Measurements from ENCODE around the gene R3HDM4. TPM values are rescaled to one million over a fixed set of nuclear protein-coding genes. Genes with fewer than 3 reads are reported as not detected.
"Not testable (repeated sequence)": the region's sequence is repeated elsewhere in the genome, so short reads cannot be mapped to it uniquely, and the experiment has no call there.

The R3HDM4 gene
- total RNA-seq: 10 to 100 TPM; 19.5 to 30.4 TPM

DNA sequence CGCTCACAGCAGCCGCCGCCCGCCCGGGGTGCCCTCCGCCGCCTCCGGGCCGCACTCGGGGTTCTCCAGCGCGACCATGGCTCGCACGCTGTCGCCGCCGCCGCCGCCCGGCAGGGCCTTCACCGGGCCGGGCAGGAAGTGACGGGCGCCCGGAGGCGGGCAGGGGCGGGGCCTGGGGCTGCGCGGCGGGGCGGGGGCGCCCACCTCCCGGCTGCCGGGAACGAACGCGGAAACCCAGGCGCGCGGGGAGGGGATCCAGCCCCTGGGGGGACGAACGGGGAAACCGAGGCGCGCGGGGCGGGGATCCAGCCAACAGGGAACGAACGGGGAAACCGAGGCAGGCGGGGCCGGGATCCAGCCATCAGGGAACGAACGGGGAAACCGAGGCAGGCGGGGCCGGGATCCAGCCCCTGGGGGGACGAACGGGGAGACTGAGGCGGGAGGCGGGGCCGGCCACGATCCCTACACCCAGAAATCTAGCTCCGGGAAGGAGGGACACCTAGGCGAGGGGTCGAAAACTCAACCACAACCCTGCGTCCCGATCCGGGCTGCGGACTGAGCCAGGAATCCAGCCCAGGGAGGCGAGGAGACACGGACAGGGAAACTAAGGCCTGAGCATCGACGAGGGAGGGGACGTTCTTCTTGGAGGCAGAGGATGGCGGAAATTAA is at the start of gene R3HDM4:
Gene R3HDM4 (minus strand): TSS at position 140 of the 669 bp plus-strand sequence. CDS start 62 bp downstream, at position 78.
- no peaks in the 10 kb centered on the region for H3K9me3 ChIP-seq
- peak within 1 kb of the TSS; percentile 87 to 94 for H3K4me3 ChIP-seq
- no peaks in the 10 kb centered on the region for H3K36me3 ChIP-seq
- peaks cover 0 to 13% of the 10 kb centered on the region in 2 donors for H3K27me3 ChIP-seq
- H3K4me1 ChIP-seq: peaks cover 0 to 24% of the 10 kb centered on the region in 2 donors
- TF ChIP-seq, protein P1, sequence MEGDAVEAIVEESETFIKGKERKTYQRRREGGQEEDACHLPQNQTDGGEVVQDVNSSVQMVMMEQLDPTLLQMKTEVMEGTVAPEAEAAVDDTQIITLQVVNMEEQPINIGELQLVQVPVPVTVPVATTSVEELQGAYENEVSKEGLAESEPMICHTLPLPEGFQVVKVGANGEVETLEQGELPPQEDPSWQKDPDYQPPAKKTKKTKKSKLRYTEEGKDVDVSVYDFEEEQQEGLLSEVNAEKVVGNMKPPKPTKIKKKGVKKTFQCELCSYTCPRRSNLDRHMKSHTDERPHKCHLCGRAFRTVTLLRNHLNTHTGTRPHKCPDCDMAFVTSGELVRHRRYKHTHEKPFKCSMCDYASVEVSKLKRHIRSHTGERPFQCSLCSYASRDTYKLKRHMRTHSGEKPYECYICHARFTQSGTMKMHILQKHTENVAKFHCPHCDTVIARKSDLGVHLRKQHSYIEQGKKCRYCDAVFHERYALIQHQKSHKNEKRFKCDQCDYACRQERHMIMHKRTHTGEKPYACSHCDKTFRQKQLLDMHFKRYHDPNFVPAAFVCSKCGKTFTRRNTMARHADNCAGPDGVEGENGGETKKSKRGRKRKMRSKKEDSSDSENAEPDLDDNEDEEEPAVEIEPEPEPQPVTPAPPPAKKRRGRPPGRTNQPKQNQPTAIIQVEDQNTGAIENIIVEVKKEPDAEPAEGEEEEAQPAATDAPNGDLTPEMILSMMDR (IDR thresholded peaks at IDR 0.05): no peak
- peak; percentile 68 for DNase-seq (ENCODE audit: low spot score)
- H3K27ac ChIP-seq: peak within 1 kb of the TSS; percentile 79 to 93

DNA sequence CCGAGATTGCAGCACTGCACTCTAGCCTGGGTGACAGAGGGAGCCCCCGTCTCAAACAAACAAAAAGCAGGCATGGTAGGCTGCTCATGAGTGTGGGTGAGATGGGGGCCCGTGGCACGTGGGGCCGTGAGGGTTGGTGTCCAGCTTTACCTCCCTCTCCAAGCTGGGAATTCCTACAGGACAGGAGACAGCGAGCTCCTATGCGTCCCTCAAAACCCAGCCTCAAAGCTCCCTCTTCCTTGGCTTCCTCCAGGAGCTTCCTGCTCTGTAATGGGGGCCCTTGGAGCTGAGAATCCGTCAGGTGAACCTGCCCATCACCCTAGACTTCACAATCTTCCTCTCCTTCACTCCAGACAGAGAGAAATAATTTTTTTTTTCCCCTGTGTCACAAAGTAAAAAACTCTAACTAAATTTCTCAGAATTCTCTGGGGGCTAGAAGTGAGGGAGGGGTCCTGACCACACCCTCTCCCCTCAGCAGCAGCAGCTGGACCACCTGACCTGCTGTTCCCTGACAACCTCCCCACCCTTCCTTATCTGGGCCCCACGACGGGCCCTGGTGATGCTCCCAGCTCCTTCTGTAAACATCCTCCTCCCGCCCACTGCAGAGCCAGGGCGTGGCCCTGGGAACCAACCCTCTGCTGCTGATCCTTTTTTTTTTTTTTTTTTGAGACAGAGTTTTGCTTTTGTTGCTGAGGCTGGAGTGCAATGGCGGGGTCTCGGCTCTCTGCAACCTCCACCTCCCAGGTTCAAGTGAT is 49.0 kb upstream of the R3HDM4 start:
- Histone ChIP-seq H3K27ac (no peak overlapping the region), H3K4me3 (no peak overlapping the region), H3K9me3 (no peaks in the 10 kb centered on the region), H3K4me1 (no peaks in the 10 kb centered on the region), H3K27me3 (no peaks in the 10 kb centered on the region), H3K36me3 (peaks cover 6% of the 10 kb centered on the region)
- DNase-seq (ENCODE audit: low spot score): no peak
- TF ChIP-seq, protein P1 (IDR thresholded peaks at IDR 0.05): no peak

DNA sequence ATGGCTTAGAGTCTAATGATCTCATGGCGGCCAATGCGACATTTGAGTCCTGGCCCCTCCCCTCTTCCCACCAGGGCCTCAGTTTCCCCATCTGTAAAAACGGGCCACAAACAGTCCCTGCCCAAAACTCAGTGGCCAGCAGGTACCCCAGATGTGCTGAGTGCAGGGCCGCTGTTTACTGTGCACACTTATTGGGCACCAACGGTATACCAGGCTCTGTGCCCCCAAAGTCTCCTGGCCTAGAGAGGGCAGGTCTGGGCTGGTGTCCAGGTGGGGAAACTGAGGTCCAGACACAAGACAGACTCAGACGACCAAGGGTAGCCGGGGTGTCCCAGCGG is 47.6 kb upstream of the R3HDM4 start:
- Histone ChIP-seq H3K4me1 (no peaks in the 10 kb centered on the region), H3K4me3 (no peak overlapping the region), H3K27ac (no peak overlapping the region), H3K9me3 (no peaks in the 10 kb centered on the region), H3K27me3 (no peaks in the 10 kb centered on the region), H3K36me3 (no peaks in the 10 kb centered on the region)
- DNase-seq (ENCODE audit: low spot score): no peak
- TF ChIP-seq, protein P1 (IDR thresholded peaks at IDR 0.05): no peak

GRCh38 chr19:960020-960419 is 47.0 kb upstream of the R3HDM4 start:
- no peaks in the 10 kb centered on the region for H3K9me3 ChIP-seq
- H3K36me3 ChIP-seq: no peaks in the 10 kb centered on the region
- no peak overlapping the region for H3K4me3 ChIP-seq
- no peaks in the 10 kb centered on the region for H3K4me1 ChIP-seq
- TF ChIP-seq, protein P1 (IDR thresholded peaks at IDR 0.05): no peak
- no peak for DNase-seq (ENCODE audit: low spot score)
- no peak overlapping the region for H3K27ac ChIP-seq
- H3K27me3 ChIP-seq: no peaks in the 10 kb centered on the region

GRCh38 chr19:958967-959855 is 46.2 kb upstream of the R3HDM4 start:
- no peak overlapping the region for H3K4me3 ChIP-seq
- TF ChIP-seq, protein P1 (IDR thresholded peaks at IDR 0.05): no peak
- DNase-seq (ENCODE audit: low spot score): no peak
- H3K9me3 ChIP-seq: no peaks in the 10 kb centered on the region
- no peak overlapping the region for H3K27ac ChIP-seq
- H3K36me3 ChIP-seq: no peaks in the 10 kb centered on the region
- no peaks in the 10 kb centered on the region for H3K4me1 ChIP-seq
- H3K27me3 ChIP-seq: no peaks in the 10 kb centered on the region

GRCh38 chr19:957578-957977 is 44.6 kb upstream of the R3HDM4 start:
- H3K27ac ChIP-seq; H3K4me1 ChIP-seq; H3K36me3 ChIP-seq; H3K27me3 ChIP-seq; DNase-seq (ENCODE audit: low spot score); H3K4me3 ChIP-seq; H3K9me3 ChIP-seq: not testable (repeated sequence)

All from right atrium auricular region (tissue), 2 donors.